Activated T-cell treated with anti-CD3 and anti-CD28 coated beads, Interleukin-2, amount 50 U/mL, for 48 hours (primary cell): Measurements from ENCODE around the gene NISCH.
A peak's percentile ranks its signal among the peaks of the same experiment; 100 is the strongest.

Source experiments
- DNase-seq, 2 experiments: peaks; one replicate each; pipeline ENCODE4 v3.0.0-alpha.2; 2020

NISCH gene

GRCh38 chr3:52455283-52456168 is at the start of gene NISCH:
TSS of gene NISCH (plus strand) at chr3:52455604. CDS start at chr3:52455642, 38 bp downstream.
- DNase-seq = peak; percentile 98 to 99

DNA sequence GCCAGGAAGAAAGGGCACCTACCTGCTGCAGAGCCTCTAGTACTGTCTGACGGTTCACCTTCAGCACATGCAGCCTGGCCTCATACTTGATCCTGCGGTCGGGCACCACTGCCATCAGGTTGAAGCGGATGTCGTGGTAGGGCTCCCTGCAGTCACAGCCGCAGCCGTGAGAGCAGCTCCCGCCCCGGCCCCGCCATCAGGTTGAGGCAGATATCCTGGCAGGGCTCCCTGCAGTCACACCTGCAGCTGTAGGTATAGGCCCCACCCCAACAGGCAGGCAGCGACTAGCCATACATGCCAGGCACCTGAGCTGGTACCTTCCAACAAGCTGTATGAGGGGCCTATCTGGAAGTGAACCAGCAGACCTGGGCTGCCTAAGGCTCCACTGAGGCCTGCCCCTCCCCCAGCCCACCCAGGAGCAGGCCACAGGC is 49.2 kb upstream of the NISCH start:
- no peak for DNase-seq

DNA sequence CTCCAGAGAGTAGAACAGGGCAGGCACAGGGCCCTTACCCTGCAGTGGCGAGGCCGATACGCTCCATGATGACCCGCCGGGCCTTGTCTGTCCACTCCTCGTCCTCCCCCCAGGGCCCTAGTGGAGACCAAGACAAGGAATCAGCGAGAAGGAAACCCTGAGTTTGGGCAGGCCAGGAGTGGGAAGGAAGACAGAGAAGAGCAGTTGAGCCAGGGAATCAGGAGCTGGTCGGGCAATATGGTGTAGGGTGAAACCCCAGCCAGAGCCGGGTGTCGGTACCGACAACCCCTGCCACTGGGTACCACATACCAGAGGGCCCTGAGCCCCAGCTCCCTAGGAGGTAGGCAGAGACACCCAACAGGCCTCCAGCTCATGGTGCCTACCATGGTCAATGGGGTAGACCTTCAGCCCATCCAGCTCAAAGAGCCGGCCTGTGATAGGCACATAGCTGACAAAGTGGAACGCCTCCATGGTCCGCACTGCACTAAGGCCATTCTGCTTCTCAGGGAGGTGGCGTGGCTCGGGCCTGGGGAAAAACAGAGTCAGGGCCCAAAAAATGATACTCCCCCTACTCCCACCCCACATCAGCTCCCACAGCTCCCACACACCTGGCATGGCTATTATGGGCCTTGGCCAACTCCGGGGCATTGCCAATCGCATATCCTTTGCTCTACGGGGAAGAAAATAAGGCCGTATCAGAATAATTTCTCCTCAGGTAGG is 48.5 kb upstream of the NISCH start:
- no peak for DNase-seq

DNA sequence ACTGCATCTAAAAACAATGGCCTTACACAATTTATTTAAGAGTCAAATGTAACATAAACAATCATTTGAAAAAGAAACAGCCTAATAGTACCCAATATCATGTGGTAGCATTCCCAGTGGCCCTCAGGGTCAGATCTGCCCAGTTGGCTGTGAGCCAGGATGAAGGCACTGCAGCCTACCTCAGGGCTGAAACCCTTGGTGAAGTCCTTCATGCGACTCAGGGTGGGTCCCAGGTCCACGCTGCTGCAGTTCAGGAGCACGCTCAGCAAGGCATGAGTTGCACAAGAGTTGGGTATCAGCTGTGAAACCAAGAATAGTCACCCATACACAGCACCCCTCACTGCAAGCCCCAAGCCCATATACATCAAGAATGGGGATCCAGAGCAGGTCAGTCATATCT is 47.6 kb upstream of the NISCH start:
- DNase-seq = no peak

DNA sequence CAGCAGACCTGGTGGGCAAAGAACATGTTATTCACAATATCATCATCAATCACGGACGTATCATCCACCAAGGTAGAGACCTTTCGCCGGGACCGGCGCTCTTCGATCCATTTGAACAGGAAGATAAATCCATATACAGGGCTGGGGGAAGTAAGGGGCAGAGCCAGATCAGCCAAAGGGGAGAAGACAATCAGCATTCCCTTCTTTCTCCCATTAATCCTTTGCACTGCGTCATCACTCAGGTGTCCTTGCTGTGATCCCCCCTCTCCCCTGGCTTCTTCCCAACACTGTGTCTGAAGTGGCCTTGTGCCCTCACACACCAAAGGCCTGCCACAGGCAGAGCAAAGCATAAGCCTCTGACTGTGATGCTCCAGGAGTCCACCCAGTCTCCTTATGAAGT is 46.9 kb upstream of the NISCH start:
- no peak for DNase-seq

DNA sequence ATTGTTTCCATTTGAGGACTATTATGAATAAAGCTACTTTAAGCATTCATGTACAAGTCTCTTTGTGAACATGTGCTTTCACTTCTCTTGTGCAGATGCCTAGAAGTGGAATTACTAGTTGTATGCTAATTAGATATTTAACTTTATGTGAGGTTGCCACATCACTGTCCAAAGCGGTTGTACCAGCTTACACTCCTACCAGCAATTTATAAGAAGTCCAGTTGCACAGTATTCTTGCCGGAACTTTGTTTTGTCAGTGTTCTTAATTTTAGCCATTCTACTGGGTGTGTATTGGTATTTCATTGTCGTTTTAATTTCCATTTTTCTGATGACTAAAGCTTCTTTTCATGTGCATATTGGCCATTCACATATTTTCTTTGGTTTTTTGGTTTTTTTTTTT is 39.6 kb upstream of the NISCH start:
- DNase-seq = no peak

- DNase-seq = no peak
Measured at GRCh38 chr3:52420388-52420787, 35.0 kb upstream of the NISCH start.

- DNase-seq = no peak
Measured at GRCh38 chr3:52422669-52423068, 32.7 kb upstream of the NISCH start.

DNA sequence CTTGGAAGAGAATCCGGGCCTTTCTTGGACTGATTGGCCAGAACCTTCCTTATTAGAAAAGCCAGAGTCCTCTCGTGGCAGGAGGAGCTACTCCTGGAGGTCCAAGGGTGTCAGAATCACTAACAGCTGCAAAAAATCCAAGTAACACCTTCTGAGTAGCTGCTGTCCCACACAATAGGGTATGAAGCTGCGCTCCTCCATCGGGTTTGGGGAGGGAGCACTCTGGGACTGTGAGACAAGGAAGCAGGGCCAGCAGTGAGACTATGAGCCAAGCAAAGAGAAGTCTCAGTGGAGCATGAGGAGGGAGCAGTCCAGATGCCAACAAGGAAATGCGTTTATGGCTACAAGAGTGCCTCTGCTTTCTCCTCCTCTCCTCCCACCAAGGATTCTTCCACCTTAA is 32.2 kb upstream of the NISCH start:
- DNase-seq = no peak

GRCh38 chr3:52428151-52429005 is 27.0 kb upstream of the NISCH start:
- peak in 1 of 2 experiments; percentile 42 for DNase-seq

- no peak for DNase-seq
Measured at GRCh38 chr3:52429031-52429430, 26.4 kb upstream of the NISCH start.

GRCh38 chr3:52429779-52430415 is 25.5 kb upstream of the NISCH start:
- DNase-seq = no peak

- no peak for DNase-seq
Measured at GRCh38 chr3:52430416-52430810, 25.0 kb upstream of the NISCH start.

DNA sequence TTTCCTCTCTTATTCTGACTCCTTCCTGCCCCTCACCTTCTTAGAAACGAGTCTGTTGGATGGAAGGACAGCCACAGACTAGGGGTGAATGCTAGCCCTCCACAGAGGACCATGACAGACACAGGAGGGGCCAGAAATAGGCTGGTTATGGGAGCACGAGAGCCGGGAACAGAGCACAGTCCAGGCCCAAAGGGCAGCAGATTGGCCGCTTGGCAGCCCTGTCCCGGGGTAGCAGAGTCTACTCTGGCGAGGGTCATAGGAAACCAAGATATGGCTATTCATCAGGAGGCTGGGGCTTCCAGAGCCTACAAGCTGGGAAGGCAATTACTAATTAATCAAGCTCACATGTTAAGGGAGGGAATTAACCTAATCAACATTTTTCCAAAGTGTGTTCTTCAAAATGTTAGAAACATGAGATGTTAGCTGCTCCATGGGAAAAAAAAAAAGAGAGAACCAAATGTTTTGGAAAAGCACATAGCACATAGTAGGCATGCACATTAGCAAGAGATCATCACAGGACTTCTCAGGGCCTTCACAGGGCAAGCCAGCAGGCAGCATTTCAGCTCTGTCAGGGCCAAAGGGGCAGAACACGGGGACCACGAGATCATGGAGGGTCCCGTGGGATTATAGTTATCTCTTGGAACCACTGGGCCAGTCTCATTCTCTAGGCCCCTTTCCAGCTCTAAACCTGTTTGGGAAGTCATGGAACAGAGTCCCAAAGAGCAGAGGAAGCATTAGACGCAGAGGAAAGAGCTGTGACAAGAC is 23.8 kb upstream of the NISCH start:
- DNase-seq = no peak

DNA sequence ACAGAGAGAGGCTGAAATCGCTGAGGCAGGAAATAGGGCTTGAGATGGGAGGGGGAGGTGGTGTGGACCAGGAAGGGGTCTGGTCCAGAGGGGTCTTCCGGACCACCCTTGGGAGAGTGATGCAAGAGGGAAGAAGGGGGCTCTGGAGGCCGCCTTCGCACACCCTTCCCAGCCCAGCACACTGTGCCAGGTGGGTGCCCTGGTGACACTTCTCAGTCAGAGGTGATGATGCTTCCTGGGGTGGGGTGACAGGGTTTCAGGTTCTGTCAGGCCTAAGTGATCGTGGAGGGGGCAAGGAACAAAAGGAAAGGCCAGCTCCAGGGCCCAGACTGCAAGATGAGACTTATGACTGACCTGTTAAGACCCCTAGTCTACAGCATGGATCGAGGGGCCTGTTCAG is 23.2 kb upstream of the NISCH start:
- DNase-seq = no peak

DNA sequence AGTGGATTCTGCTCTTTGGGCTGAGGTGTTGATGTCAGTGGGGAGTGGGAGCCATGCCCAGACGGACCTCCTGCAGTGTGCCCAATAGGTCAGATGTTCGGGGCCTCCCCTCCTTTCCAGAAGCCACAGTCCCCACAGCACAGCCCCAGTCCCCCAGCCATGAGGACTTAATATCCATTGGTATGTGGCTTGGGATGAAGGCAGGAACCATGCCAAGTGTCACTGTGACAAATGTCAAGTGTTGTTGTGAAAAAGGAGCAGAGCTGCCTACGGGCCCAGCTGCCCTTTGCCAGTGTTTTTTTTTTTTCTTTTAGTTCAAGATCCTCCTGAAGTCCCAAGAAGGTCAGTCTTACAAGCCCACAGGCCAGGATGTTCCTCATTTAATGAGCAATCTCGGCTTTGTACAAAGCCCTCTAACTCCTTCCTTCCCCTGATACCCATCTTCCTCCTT is 22.7 kb upstream of the NISCH start:
- no peak for DNase-seq

DNA sequence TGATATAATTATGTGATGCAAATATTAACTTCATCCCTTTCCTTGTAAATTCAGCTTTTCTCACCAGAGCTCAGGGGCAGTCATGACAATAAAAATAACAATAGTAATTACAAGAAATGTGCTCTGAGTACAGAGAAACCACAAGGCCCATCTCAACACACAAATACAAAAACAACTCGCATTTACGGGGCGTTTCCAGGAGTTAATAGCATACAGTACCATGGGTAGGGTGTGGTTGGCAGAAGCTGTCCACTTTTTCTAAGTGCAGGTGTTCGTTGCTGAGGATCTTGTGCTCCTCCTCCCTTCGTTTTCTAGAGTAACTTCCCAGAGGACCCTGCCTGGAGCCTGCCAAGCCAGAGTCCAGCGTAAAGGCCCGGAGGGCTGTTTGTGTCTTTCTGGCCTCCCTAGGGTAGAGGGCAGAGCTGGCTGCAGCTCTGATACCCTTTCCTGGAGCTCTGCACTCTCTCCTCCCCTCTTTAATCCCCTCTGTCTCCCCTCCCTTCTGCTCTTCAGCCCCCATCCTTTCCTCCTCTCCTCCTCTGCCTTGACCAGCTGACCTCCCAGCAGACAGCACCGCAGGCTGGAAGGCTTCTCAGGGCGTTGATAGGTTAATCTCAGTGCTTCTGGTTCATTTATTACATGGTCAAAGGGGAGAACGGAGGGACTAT is 21.9 kb upstream of the NISCH start:
- DNase-seq = no peak

- no peak for DNase-seq
Measured at GRCh38 chr3:52433996-52434479, 21.4 kb upstream of the NISCH start.

GRCh38 chr3:52434491-52435115 is 20.8 kb upstream of the NISCH start:
- no peak for DNase-seq

DNA sequence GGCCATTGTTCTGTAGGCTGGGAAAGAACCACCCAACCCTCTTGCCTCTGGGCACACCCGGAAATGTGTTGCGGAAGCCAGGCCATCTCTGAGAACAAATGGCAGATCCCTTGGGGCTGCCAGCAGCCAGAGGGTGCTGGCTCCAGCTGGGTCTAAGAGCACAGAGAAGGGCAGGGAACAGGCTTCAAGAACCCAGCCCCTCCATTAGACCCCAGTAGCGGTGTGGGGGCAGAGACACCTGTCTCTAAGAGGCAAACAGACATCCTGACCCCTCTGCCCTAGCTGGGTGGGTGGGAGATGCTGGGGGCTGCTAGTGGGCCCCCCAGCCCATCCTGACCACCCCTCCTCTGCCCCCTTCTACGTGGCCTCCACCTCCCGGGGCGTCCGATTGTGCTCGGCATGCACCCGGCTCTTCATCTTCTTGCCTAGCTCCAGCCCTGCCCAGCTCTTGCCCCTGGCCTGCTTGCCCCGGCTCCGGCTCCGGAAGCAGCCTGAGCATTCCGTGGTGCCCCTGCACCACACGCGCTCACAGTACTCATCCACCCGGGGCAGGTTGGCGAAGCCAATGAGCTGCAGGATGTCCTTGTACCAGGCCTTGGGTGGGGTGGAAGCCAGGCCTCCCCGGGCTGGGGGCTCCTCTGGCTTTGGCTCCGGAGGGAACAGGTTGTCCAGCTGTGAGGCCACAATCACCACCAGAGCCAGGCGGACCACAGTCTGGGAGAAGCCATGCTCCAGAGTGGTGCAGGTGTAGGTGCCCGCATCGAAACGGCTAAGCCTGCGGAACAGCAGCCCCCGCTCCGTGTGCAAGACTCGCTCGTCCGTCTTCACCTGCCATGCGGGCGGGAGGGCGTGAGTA is 19.9 kb upstream of the NISCH start:
- no peak for DNase-seq
